KOPT-K1 (cell line): ENCODE measurements around the gene CDC6.

Experiments used
- H3K27ac ChIP-seq: fragments of 200-600 bp; sonication (generic); 2 replicates; pipeline ENCODE4 v1.5.1; 2016; ENCODE audit warnings: antibody characterized with exemption, mild to moderate bottlenecking, low read depth, low read length; ENCODE audit not compliant: poor library complexity, severe bottlenecking
- H3K36me3 ChIP-seq: fragments of 200-600 bp; sonication (generic); 2 replicates; pipeline ENCODE4 v1.5.1; 2017; ENCODE audit warnings: antibody characterized with exemption, mild to moderate bottlenecking, low read length, moderate library complexity; ENCODE audit not compliant: insufficient read depth
- H3K9me3 ChIP-seq: fragments of 200-600 bp; sonication (generic); 2 replicates; pipeline ENCODE4 v1.5.1; 2017; ENCODE audit warnings: antibody characterized with exemption, low read length, mild to moderate bottlenecking; ENCODE audit not compliant: insufficient read depth, poor library complexity, severe bottlenecking

The CDC6 gene

GRCh38 chr17:40312893-40313667 is 25.4 kb downstream of the CDC6 start:
- H3K36me3 ChIP-seq, result no peaks in the 10 kb centered on the region
- peak overlapping the region; percentile 42 for H3K27ac ChIP-seq
- no peaks in the 10 kb centered on the region for H3K9me3 ChIP-seq

DNA sequence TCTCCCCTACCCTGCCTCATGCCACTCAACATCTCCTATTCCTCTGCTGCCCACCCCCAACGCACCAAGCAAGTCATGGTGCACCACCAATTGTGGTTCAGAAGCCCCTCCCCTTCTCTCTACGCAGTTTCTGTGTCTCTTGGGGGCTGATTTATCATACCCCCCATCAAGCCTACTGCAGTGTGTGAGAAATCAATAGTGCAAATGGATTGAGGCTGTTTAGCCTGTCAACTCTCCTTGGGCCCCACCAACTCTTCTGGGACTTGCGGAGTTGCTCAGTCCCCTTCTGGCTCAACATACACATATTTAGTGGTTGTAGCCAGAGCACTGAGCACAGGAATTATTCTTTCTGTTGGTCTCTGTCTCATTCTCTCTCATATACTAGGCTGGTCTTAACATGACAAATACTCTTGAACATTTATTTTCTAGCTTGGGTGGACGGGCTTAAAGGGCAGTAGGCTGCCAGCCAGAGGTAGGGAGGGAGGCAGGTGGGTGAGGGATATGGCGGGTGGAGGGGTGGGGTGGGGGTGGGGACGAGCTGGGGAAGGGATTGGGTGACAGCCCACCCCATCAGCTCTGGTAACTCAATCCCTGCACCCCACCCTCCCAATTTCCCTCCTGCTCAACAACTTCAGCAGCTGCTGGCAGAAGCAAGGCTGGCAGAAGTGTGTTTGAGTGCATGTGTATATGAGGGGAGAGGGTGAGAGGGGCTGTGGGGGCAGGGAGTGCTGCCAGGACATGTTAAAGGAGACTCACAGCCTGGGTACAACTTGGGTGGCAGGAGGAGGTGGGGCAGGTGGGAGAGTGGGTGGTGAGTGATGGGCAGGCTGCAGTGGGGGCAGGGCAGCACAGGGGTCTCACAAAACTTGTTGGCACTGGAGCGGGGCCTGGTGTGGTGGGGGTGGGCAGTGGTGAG is 26.2 kb downstream of the CDC6 start:
- peak overlapping the region; percentile 42 for H3K27ac ChIP-seq

GRCh38 chr17:40314584-40314956 is 26.9 kb downstream of the CDC6 start:
- Histone ChIP-seq H3K27ac (peak overlapping the region; percentile 42), H3K9me3 (no peaks in the 10 kb centered on the region), H3K36me3 (no peaks in the 10 kb centered on the region)

More for the DNA sequence above, 26.2 kb downstream of the CDC6 start:
- H3K9me3 ChIP-seq, result no peaks in the 10 kb centered on the region
- no peaks in the 10 kb centered on the region for H3K36me3 ChIP-seq

DNA sequence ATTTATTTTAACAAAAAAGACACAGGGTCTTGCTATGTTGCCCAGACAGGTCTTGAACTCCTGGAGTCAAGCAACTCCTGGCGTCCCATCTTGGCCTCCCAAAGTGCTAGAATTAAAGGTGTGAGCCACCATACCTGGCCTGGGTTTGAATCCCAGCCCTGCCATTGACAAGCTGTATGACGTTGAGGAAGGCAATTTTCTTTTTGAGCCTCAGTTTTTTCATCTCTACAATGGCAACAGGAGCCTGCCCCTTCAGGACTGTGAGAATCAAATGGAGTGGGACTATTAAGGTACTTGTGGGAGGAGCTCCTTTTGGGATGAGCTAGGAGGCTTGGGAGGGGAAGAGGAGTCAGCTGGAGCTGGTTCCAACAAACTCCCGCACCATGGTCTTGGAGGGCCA is 27.5 kb downstream of the CDC6 start:
- no peaks in the 10 kb centered on the region for H3K36me3 ChIP-seq
- peak overlapping the region; percentile 64 for H3K27ac ChIP-seq
- no peaks in the 10 kb centered on the region for H3K9me3 ChIP-seq

DNA sequence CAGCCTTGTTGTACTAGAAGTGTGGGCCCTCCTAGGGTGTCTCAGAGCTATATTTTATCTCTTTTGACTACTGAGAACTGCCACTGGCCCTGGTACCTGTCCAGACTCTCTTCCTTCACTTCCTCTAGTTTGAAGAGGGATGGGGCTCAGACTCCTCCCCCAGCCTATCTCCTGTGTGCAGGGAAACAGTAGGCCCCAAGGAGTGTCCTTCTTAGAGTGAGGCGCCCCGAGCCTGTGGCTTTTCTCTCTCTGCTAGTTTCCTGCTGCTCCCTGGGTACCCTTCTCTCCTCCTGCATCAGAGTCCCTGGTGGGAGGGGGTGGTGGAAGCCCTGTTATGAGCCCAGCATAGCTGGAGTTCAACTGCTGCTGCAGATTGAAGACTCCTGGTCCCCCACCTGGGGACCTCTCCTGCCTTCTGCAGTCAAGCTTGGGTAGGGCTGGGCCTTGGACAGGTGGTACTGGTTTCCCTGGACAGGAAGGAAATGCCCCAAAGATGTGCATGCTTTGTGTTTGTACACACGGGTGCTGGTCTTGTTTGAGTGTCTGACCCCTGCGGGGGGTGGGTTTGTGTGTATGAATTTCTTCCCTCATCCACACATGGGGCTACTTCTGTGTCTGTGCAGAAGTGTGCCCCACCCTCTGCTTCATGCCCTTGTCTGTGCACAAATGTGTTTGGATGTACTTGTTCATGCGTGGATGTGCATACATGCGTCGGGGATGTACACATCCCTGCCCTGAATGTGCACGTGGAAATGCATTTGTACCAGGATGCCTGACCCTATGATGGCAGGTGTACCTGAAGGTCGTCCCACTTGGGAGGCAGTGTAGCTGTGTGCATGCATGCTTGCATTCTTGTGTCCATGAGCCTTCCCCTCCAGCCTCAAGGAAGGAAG is 28.2 kb downstream of the CDC6 start:
- Histone ChIP-seq H3K36me3 (no peaks in the 10 kb centered on the region), H3K9me3 (no peaks in the 10 kb centered on the region), H3K27ac (peak overlapping the region; percentile 64)

GRCh38 chr17:40316571-40317344 is 29.1 kb downstream of the CDC6 start:
- H3K9me3 ChIP-seq, result no peaks in the 10 kb centered on the region
- H3K27ac ChIP-seq, result peak overlapping the region; percentile 64
- no peaks in the 10 kb centered on the region for H3K36me3 ChIP-seq

DNA sequence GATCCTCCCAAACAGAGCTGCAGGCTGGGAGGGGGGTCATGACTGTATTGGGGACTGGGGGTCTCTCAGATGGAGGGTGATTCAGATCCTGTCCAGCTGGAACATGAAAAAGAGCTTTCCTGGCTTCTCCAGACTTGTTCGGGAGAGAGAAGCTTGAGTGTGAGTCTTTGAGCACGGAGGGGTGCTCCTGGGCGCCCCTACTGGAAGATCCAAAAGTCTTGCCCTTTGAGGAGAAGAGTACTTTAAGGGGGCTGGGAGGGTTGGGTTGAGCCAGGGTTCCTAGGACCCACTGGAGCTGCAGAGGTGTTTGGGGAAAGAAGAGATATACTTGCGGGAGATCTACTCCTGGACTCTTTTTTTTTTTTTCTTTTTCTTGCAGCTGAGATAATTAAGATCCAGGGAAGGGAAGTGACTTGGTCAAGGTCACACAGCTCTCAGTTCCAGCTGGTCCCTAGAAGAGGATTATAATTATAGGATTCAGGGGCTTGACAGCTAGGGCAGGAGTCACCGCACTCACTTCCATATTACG is 29.7 kb downstream of the CDC6 start:
- H3K27ac ChIP-seq, result peak overlapping the region; percentile 69
- H3K36me3 ChIP-seq, result no peaks in the 10 kb centered on the region
- H3K9me3 ChIP-seq, result no peaks in the 10 kb centered on the region

- Histone ChIP-seq H3K36me3 (no peaks in the 10 kb centered on the region), H3K27ac (peak overlapping the region; percentile 69), H3K9me3 (no peaks in the 10 kb centered on the region)
Observed at GRCh38 chr17:40317880-40318829, 30.5 kb downstream of the CDC6 start.

DNA sequence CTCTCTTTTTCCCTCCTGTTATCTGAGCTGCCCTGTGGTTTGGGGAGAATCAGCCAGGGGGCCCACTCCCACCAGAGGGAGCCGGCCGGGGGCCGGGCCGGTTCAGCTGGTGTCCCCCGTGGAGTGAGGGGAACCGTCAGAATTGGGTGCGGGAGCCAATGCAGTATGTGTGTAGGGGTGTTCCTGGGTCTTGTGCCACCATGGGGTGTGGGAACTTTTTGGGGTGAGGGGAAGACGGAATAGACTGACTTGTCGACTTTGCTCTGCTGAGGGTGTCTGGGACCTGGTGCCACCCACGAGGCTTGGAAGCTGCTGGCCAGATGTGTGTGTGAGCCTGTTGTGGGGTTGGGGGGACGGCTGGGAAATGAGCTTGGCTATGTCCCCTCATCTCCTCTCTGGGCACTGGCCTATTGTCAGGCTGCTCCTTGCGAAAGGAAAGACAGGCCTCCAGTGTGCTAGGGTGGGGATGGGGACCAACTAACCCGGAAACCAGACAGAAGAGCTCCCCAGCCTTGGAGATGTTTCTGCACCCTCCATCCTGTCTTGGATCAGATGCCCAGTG is 31.2 kb downstream of the CDC6 start:
- Histone ChIP-seq H3K36me3 (no peaks in the 10 kb centered on the region), H3K9me3 (no peaks in the 10 kb centered on the region), H3K27ac (peak overlapping the region; percentile 69)

GRCh38 chr17:40319651-40320540 is 32.2 kb downstream of the CDC6 start:
- H3K36me3 ChIP-seq, result no peaks in the 10 kb centered on the region
- peak overlapping the region; percentile 80 for H3K27ac ChIP-seq
- H3K9me3 ChIP-seq, result no peaks in the 10 kb centered on the region

DNA sequence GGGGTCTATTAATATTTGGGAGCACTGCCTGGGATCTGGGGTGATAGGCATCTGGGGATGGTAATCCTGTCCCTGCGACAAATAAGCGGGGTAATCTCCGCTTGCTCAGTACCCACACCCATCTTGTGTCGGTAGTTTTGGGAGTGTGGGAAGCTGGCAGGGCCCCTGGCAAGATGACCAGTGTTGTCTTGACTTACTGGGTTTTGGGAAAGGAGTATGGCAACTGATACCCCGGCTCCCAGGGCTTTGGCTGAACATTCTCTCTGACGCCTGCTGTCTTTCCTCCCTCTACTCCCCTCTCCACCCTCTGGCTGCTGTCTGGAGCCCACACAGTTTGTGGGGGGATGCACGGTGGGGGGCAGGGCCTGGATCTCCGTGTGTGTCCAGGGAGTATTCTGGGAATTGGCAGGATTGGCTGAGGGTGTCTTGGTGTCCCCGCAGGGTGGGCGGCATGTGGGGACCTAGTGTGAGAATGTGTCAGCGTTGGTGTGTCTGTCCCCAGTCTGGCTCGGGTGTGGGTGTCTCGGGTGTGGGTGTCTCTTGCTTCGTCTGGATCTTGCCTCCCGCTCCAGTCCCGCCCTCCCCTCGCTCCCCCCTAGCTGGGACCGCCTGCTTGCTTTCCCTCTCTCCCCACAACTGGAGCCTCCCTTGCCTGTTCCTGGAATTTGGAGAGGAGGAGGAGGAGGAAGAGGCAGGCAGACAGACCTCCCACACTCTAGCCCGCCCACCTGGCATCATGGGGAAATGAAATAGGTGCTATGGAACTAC is 33.3 kb downstream of the CDC6 start:
- Histone ChIP-seq H3K36me3 (no peaks in the 10 kb centered on the region), H3K27ac (peak overlapping the region; percentile 80)

DNA sequence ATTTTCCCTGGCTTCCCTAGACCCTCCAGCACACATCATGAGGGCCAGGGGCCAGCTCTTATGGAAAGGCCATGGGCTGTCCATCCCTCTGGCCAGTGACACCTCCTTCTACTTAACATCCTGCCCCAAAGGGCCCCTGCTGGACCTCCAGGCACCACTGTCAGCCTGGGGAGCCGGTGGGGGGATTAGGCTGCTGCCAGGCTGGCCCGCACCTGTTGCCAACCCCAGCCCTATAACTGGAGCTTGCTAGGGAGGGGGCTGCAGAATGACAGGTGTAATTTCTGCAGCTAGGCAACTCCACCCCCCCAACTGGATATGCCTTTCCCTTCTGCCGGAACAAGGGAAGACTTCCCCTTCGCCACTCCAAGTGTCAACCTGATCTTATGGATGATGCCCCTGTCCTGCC is 33.8 kb downstream of the CDC6 start:
- Histone ChIP-seq H3K36me3 (no peaks in the 10 kb centered on the region), H3K9me3 (no peaks in the 10 kb centered on the region), H3K27ac (peak overlapping the region; percentile 80)

More for the DNA sequence above, 33.3 kb downstream of the CDC6 start:
- no peaks in the 10 kb centered on the region for H3K9me3 ChIP-seq
